ENCODE measurements around the gene MED12L. TPM values are rescaled to one million over a fixed set of nuclear protein-coding genes. Genes with fewer than 3 reads are reported as not detected.

Gene MED12L
- total RNA-seq, 6 donors from 2014 or later = 0.27 to 1.5 (median 0.31) TPM; not detected in 2

- ATAC-seq (ENCODE audit: low FRiP score in 2 of 2) (no peak), DNase-seq (no peak)
- no peak overlapping the region for H3K27ac ChIP-seq
- H3K36me3 ChIP-seq = no peaks in the 10 kb centered on the region
- H3K4me1 ChIP-seq = no peaks in the 10 kb centered on the region
- H3K27me3 ChIP-seq = no peaks in the 10 kb centered on the region
- no peak for TF ChIP-seq POLR2A (IDR thresholded peaks at IDR 0.05)
- TF ChIP-seq CTCF (IDR thresholded peaks at IDR 0.05) = no peak
- TF ChIP-seq EP300 (IDR thresholded peaks at IDR 0.05) = no peak
- no peak overlapping the region for H3K4me3 ChIP-seq
- no peaks in the 10 kb centered on the region for H3K9me3 ChIP-seq
- 61 to 78% methylated on average over 3 of the region's 3 CpGs for WGBS, 2 donors
Measured at GRCh38 chr3:151112731-151113130, 27.3 kb downstream of the MED12L start.

GRCh38 chr3:151113343-151113742 is 27.9 kb downstream of the MED12L start:
- TF ChIP-seq EP300 (IDR thresholded peaks at IDR 0.05) = no peak
- TF ChIP-seq POLR2AphosphoS5 (IDR thresholded peaks at IDR 0.05) = no peak
- TF ChIP-seq CTCF (IDR thresholded peaks at IDR 0.05) = no peak
- TF ChIP-seq POLR2A (IDR thresholded peaks at IDR 0.05) = no peak
- 93 to 100% methylated on average over 1 of the region's 1 CpG for whole genome bisulfite sequencing, 2 donors

DNA sequence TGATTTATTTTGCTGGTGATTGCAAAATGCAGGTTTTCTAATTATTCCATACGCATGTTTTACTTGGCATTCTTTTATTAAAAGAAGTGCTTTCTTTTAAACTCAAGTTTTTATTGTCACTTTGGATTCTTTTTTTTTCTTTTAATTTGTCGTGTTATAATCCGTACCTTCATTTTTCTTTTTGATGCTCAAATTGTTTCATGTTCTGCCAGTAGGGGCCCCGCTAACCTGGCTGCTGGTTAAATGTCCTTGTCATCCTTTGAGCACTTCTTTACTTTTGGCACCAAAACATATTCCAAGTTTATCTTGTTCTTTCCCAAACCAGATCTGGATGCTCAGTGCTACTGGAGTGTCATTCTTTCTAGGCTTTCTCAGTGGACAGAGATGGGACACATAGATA is 31.6 kb downstream of the MED12L start:
- no peak for DNase-seq
- H3K27me3 ChIP-seq = no peaks in the 10 kb centered on the region
- TF ChIP-seq POLR2A (IDR thresholded peaks at IDR 0.05) (no peak), EP300 (IDR thresholded peaks at IDR 0.05) (no peak), POLR2AphosphoS5 (IDR thresholded peaks at IDR 0.05) (no peak), CTCF (IDR thresholded peaks at IDR 0.05) (no peak)
- H3K9me3 ChIP-seq = no peaks in the 10 kb centered on the region
- no peaks in the 10 kb centered on the region for H3K4me1 ChIP-seq
- 89 to 95% methylated on average over 4 of the region's 4 CpGs for WGBS, 2 donors
- no peak overlapping the region for H3K4me3 ChIP-seq
- H3K36me3 ChIP-seq = no peaks in the 10 kb centered on the region
- ATAC-seq (ENCODE audit: low FRiP score in 2 of 2) = no peak
- H3K27ac ChIP-seq = no peak overlapping the region

More at GRCh38 chr3:151113343-151113742, 27.9 kb downstream of the MED12L start:
- no peaks in the 10 kb centered on the region for H3K4me1 ChIP-seq
- no peaks in the 10 kb centered on the region for H3K27me3 ChIP-seq
- DNase-seq (no peak), ATAC-seq (ENCODE audit: low FRiP score in 2 of 2) (no peak)
- H3K9me3 ChIP-seq = no peaks in the 10 kb centered on the region
- no peak overlapping the region for H3K27ac ChIP-seq
- H3K36me3 ChIP-seq = no peaks in the 10 kb centered on the region
- H3K4me3 ChIP-seq = no peak overlapping the region

- H3K36me3 ChIP-seq = no peaks in the 10 kb centered on the region
- TF ChIP-seq POLR2A (IDR thresholded peaks at IDR 0.05) (no peak), POLR2AphosphoS5 (IDR thresholded peaks at IDR 0.05) (no peak), EP300 (IDR thresholded peaks at IDR 0.05) (no peak), CTCF (IDR thresholded peaks at IDR 0.05) (no peak)
- no peak overlapping the region for H3K4me3 ChIP-seq
- no peaks in the 10 kb centered on the region for H3K9me3 ChIP-seq
- H3K27ac ChIP-seq = no peak overlapping the region
- H3K4me1 ChIP-seq = no peaks in the 10 kb centered on the region
- 86 to 98% methylated on average over 2 of the region's 2 CpGs for WGBS, 2 donors
- ATAC-seq (ENCODE audit: low FRiP score in 2 of 2) = no peak
- no peak for DNase-seq
- H3K27me3 ChIP-seq = no peaks in the 10 kb centered on the region
Measured at GRCh38 chr3:151119188-151119587, 33.7 kb downstream of the MED12L start.

GRCh38 chr3:151120409-151120808 is 34.9 kb downstream of the MED12L start:
- 83 to 87% methylated on average over 2 of the region's 2 CpGs for WGBS, 2 donors
- H3K9me3 ChIP-seq = no peaks in the 10 kb centered on the region
- DNase-seq = no peak
- TF ChIP-seq POLR2AphosphoS5 (IDR thresholded peaks at IDR 0.05) = no peak
- TF ChIP-seq EP300 (IDR thresholded peaks at IDR 0.05) = no peak
- no peak for TF ChIP-seq CTCF (IDR thresholded peaks at IDR 0.05)
- TF ChIP-seq POLR2A (IDR thresholded peaks at IDR 0.05) = no peak
- H3K4me3 ChIP-seq = no peak overlapping the region
- no peaks in the 10 kb centered on the region for H3K27me3 ChIP-seq
- no peaks in the 10 kb centered on the region for H3K4me1 ChIP-seq
- no peak for ATAC-seq (ENCODE audit: low FRiP score in 2 of 2)
- H3K36me3 ChIP-seq = no peaks in the 10 kb centered on the region
- no peak overlapping the region for H3K27ac ChIP-seq

Data from upper lobe of left lung (tissue), 6 donors.